ENCODE measurements around the gene ATP2B2.

GRCh38 chr3:10378742-10379141 is 126.6 kb downstream of the ATP2B2 start:
- TF ChIP-seq CTCF (IDR thresholded peaks at IDR 0.05) (no peak), POLR2A (IDR thresholded peaks at IDR 0.05) (no peak)
